WTC11 (cell line): ENCODE data around the gene STK32B. TPM values are rescaled to one million over a fixed set of nuclear protein-coding genes. Genes with fewer than 3 reads are reported as not detected.

ENCODE experiments used
- ATAC-seq: fragments of 200-7000 bp; cut with Tn5 transposase; 2 replicates; pipeline ENCODE4 v1.10.0; 2021; ENCODE audit warnings: mild to moderate bottlenecking, moderate library complexity
- CTCF ChIA-PET: fragments of 300-600 bp; sonication (Branson Sonifier 250); formaldehyde crosslinking; loops from one replicate; lab custom pipeline; 2021; ENCODE audit warnings: antibody characterized with exemption; lab: Charles Lee
- POLR2A ChIA-PET: fragments of 350-600 bp; sonication (Branson Sonifier 250); formaldehyde crosslinking; loops from one replicate; lab custom pipeline; 2021; ENCODE audit warnings: antibody characterized with exemption; lab: Charles Lee
- DNase-seq: peaks from one replicate; pipeline ENCODE4 v3.0.0; 2021; ENCODE audit warnings: low spot score
- H3K27ac Mint-ChIP-seq: 2 replicates; pipeline ENCODE4 v1.8.0; 2021; ENCODE audit warnings: mixed read lengths
- H3K27me3 Mint-ChIP-seq: 2 replicates; pipeline ENCODE4 v1.8.0; 2021; ENCODE audit warnings: low read depth, mild to moderate bottlenecking, moderate library complexity, mixed read lengths
- H3K36me3 Mint-ChIP-seq: 2 replicates; pipeline ENCODE4 v1.8.0; 2021; ENCODE audit warnings: mixed read lengths
- H3K4me1 Mint-ChIP-seq: 2 replicates; pipeline ENCODE4 v1.8.0; 2022; ENCODE audit warnings: mixed read lengths
- H3K4me3 Mint-ChIP-seq: 2 replicates; pipeline ENCODE4 v1.8.0; 2021; ENCODE audit warnings: mild to moderate bottlenecking, moderate library complexity, mixed read lengths
- H3K9me3 Mint-ChIP-seq: 2 replicates; pipeline ENCODE4 v1.8.0; 2021; ENCODE audit warnings: mixed read lengths
- CDX4 ChIP-seq: fragments of 250-450 bp; sonication (Bioruptor Pico); IDR thresholded peaks from 2 replicates; pipeline ENCODE4 v1.9.0; 2021; ENCODE audit warnings: moderate library complexity, mild to moderate bottlenecking, inconsistent platforms, borderline replicate concordance
- CREB1 ChIP-seq: sonication (generic); formaldehyde crosslinking; IDR thresholded peaks from 2 replicates; pipeline ENCODE4 v1.8.0; 2023; ENCODE audit warnings: mild to moderate bottlenecking, missing genetic modification reagents
- CTCF ChIP-seq: fragments of 200-600 bp; IDR thresholded peaks from 2 replicates; pipeline ENCODE4 v1.8.0; 2022; ENCODE audit warnings: antibody characterized with exemption
- E2F5 ChIP-seq: sonication (generic); formaldehyde crosslinking; IDR thresholded peaks from 2 replicates; pipeline ENCODE4 v1.8.1; 2022; ENCODE audit warnings: mild to moderate bottlenecking, moderate library complexity, missing genetic modification reagents
- ERG ChIP-seq: fragments of 250-450 bp; sonication (Bioruptor Pico); IDR thresholded peaks from 2 replicates; pipeline ENCODE4 v1.8.0; 2021; ENCODE audit warnings: mild to moderate bottlenecking
- FOXK1 ChIP-seq: sonication (generic); formaldehyde crosslinking; IDR thresholded peaks from 2 replicates; pipeline ENCODE4 v1.8.0; 2022; ENCODE audit warnings: mild to moderate bottlenecking, moderate library complexity, missing genetic modification reagents
- FOXP1 ChIP-seq: sonication (generic); formaldehyde crosslinking; IDR thresholded peaks from 2 replicates; pipeline ENCODE4 v1.8.0; 2022; ENCODE audit warnings: missing genetic modification reagents, mild to moderate bottlenecking, moderate library complexity, borderline replicate concordance
- GTF2I ChIP-seq: fragments of 250-450 bp; sonication (Bioruptor Pico); conservative IDR thresholded peaks from 2 replicates; pipeline ENCODE4 v1.4.0; 2021; ENCODE audit warnings: mild to moderate bottlenecking
- HMGA2 ChIP-seq: fragments of 250-450 bp; sonication (Bioruptor Pico); IDR thresholded peaks from 2 replicates; pipeline ENCODE4 v1.4.0; 2021; ENCODE audit warnings: mild to moderate bottlenecking, moderate library complexity
- HMGXB4 ChIP-seq: sonication (generic); formaldehyde crosslinking; IDR thresholded peaks from 2 replicates; pipeline ENCODE4 v1.8.1; 2023; ENCODE audit warnings: mild to moderate bottlenecking, moderate library complexity, missing genetic modification reagents
- JAZF1 ChIP-seq: fragments of 250-450 bp; sonication (Bioruptor Pico); IDR thresholded peaks from 2 replicates; pipeline ENCODE4 v1.9.0; 2021; ENCODE audit warnings: moderate library complexity, mild to moderate bottlenecking, inconsistent platforms
- NFE2L1 ChIP-seq: sonication (generic); formaldehyde crosslinking; IDR thresholded peaks from 2 replicates; pipeline ENCODE4 v1.8.1; 2023; ENCODE audit warnings: missing genetic modification reagents
- OVOL2 ChIP-seq: fragments of 250-450 bp; sonication (Bioruptor Pico); IDR thresholded peaks from 2 replicates; pipeline ENCODE4 v1.9.0; 2021; ENCODE audit warnings: mild to moderate bottlenecking, borderline replicate concordance
- RELA ChIP-seq: sonication (generic); formaldehyde crosslinking; IDR thresholded peaks from 2 replicates; pipeline ENCODE4 v1.8.1; 2022; ENCODE audit warnings: missing genetic modification reagents, mild to moderate bottlenecking, borderline replicate concordance
- SP1 ChIP-seq: sonication (generic); formaldehyde crosslinking; conservative IDR thresholded peaks from 2 replicates; pipeline ENCODE4 v1.8.1; 2022; ENCODE audit warnings: missing genetic modification reagents
- USF1 ChIP-seq: sonication (generic); formaldehyde crosslinking; IDR thresholded peaks from 2 replicates; pipeline ENCODE4 v1.8.0; 2022; ENCODE audit warnings: mild to moderate bottlenecking, missing genetic modification reagents
- ZNF671 ChIP-seq: fragments of 250-450 bp; sonication (Bioruptor Pico); IDR thresholded peaks from 2 replicates; pipeline ENCODE4 v1.8.0; 2021; ENCODE audit warnings: mild to moderate bottlenecking
- total RNA-seq: library from RNA; stranded (reverse); gene quantifications from 3 replicates; pipeline ENCODE4 v1.2.3, GENCODE V29; 2021
- TF ChIP-seq, protein P1 (sequence below): sonication (generic); formaldehyde crosslinking; IDR thresholded peaks from 2 replicates; pipeline ENCODE4 v1.8.0; 2023; ENCODE audit warnings: missing genetic modification reagents
- TF ChIP-seq, protein P2 (sequence below): sonication (generic); formaldehyde crosslinking; IDR thresholded peaks from 2 replicates; pipeline ENCODE4 v1.8.0; 2022; ENCODE audit warnings: mild to moderate bottlenecking, missing genetic modification reagents
- TF ChIP-seq, protein P3 (sequence below): sonication (generic); formaldehyde crosslinking; conservative IDR thresholded peaks from 2 replicates; pipeline ENCODE4 v1.8.1; 2022; ENCODE audit warnings: mild to moderate bottlenecking, missing genetic modification reagents

STK32B gene
- total RNA-seq, 1 experiment from 2014 or later, result 1.9 TPM

GRCh38 chr4:5028480-5028879 lies 22.8 kb upstream of the STK32B start (continued):
- TF ChIP-seq, protein P1, sequence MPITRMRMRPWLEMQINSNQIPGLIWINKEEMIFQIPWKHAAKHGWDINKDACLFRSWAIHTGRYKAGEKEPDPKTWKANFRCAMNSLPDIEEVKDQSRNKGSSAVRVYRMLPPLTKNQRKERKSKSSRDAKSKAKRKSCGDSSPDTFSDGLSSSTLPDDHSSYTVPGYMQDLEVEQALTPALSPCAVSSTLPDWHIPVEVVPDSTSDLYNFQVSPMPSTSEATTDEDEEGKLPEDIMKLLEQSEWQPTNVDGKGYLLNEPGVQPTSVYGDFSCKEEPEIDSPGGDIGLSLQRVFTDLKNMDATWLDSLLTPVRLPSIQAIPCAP, result no peak

DNA sequence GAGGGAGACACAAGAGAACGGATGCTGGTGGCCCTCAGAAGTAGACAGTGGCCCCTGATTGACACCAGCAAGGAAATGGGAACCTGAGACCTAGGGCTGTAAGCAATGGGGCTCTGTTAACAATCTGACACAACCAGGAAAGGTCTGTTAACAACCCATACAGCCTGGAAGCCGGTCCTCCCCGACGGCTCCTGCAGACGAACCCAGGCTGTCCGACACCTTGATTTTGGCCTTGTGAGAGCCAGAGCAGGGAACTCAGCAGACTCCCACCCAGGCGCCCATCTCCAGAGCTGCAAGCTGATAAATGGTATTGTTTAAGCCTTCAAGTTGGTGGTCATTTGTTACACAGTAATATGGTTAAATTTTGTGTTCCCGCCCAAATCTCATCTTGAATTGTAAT lies 21.8 kb upstream of the STK32B start:
- DNase-seq (no peak), ATAC-seq (no peak)
- 0 out of 2 replicates have a peak, but pooled peaks cover 3% of the 10 kb centered on the region for H3K9me3 Mint-ChIP-seq
- H3K27me3 Mint-ChIP-seq, result peaks cover 29% of the 10 kb centered on the region
- TF ChIP-seq HMGXB4 (CRISPR knock-in tag) (no peak), CDX4 (no peak), SP1 (no peak), HMGA2 (CRISPR knock-in tag) (no peak), E2F5 (CRISPR knock-in tag) (no peak), JAZF1 (CRISPR knock-in tag) (no peak), GTF2I (no peak), RELA (CRISPR knock-in tag) (no peak), FOXK1 (CRISPR knock-in tag) (no peak), NFE2L1 (CRISPR knock-in tag) (no peak), ZNF671 (CRISPR knock-in tag) (no peak), CTCF (no peak), USF1 (no peak)
- TF ChIP-seq, protein P2, sequence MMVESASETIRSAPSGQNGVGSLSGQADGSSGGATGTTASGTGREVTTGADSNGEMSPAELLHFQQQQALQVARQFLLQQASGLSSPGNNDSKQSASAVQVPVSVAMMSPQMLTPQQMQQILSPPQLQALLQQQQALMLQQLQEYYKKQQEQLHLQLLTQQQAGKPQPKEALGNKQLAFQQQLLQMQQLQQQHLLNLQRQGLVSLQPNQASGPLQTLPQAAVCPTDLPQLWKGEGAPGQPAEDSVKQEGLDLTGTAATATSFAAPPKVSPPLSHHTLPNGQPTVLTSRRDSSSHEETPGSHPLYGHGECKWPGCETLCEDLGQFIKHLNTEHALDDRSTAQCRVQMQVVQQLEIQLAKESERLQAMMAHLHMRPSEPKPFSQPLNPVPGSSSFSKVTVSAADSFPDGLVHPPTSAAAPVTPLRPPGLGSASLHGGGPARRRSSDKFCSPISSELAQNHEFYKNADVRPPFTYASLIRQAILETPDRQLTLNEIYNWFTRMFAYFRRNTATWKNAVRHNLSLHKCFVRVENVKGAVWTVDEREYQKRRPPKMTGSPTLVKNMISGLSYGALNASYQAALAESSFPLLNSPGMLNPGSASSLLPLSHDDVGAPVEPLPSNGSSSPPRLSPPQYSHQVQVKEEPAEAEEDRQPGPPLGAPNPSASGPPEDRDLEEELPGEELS, result no peak
- ChIA-PET POLR2A (no interaction called here), CTCF (no interaction called here)
- peaks cover 10% of the 10 kb centered on the region for H3K4me1 Mint-ChIP-seq
- no peak overlapping the region for H3K4me3 Mint-ChIP-seq
- H3K27ac Mint-ChIP-seq, result no peak overlapping the region
- no peaks in the 10 kb centered on the region for H3K36me3 Mint-ChIP-seq

DNA sequence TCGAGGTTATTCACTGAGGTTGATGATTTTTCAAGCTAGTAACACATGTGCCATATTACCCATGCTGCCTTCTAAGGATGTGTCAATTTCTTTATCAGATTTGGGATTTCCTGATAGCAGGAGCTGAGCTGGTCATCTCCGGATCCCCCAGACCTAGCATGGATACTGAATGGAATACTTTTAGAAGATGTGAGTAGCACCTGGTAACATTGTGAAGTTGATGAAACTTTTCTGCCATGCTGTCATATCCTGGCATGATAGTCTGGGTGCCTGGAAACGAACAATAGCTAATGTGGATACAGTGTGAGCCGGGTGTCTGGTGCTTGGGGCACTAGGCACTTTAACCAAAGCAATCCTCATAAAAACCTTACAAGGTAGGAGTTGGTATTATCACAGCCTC lies 21.1 kb upstream of the STK32B start:
- Mint-ChIP-seq H3K27me3 (peaks cover 29% of the 10 kb centered on the region), H3K27ac (no peak overlapping the region), H3K4me1 (peaks cover 14% of the 10 kb centered on the region), H3K4me3 (no peak overlapping the region), H3K9me3 (0 out of 2 replicates have a peak, but pooled peaks cover 3% of the 10 kb centered on the region), H3K36me3 (no peaks in the 10 kb centered on the region)
- POLR2A ChIA-PET, result no interaction called here
- CTCF ChIA-PET, result no interaction called here
- DNase-seq, result no peak
- ATAC-seq, result no peak
- TF ChIP-seq ERG (CRISPR knock-in tag), result no peak
- TF ChIP-seq FOXP1 (CRISPR knock-in tag), result no peak
- no peak for TF ChIP-seq CTCF
- TF ChIP-seq, protein P3, sequence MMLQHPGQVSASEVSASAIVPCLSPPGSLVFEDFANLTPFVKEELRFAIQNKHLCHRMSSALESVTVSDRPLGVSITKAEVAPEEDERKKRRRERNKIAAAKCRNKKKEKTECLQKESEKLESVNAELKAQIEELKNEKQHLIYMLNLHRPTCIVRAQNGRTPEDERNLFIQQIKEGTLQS (CRISPR knock-in tag), result no peak
- no peak for TF ChIP-seq CREB1 (CRISPR knock-in tag)
- TF ChIP-seq OVOL2 (CRISPR knock-in tag), result no peak
- no peak for TF ChIP-seq FOXK1 (CRISPR knock-in tag)
